Measurements from ENCODE around the gene ZNF444.

DNA sequence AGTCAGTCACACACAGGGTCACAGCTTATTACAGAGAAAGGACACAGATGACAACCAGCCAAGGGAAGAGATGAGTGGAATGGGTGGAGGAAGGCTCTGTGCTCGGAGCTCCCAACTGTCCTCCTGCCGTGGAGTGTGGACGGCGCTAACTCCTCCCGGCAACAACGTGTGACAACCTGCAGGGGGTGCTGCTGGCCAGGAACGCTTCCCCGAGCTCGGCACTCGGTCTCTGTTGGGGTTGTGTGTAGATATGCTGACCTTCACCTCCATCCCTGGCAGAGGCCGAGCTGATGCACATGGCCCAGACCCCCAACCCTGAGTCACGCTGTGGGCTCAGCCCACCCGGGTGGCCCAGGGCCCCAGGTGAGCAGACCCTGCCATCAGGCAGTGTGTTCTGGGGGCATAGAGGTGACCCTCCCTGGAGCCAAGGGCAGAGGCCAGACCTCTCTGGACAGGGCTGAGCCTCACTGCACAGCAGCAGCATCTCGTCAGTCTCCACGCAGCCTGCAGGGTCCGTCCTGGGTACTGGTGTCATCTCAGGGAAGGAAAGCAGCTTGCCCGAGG lies 14.1 kb downstream of the ZNF444 start:
- TF ChIP-seq, protein P1, sequence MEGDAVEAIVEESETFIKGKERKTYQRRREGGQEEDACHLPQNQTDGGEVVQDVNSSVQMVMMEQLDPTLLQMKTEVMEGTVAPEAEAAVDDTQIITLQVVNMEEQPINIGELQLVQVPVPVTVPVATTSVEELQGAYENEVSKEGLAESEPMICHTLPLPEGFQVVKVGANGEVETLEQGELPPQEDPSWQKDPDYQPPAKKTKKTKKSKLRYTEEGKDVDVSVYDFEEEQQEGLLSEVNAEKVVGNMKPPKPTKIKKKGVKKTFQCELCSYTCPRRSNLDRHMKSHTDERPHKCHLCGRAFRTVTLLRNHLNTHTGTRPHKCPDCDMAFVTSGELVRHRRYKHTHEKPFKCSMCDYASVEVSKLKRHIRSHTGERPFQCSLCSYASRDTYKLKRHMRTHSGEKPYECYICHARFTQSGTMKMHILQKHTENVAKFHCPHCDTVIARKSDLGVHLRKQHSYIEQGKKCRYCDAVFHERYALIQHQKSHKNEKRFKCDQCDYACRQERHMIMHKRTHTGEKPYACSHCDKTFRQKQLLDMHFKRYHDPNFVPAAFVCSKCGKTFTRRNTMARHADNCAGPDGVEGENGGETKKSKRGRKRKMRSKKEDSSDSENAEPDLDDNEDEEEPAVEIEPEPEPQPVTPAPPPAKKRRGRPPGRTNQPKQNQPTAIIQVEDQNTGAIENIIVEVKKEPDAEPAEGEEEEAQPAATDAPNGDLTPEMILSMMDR (optimal IDR thresholded peaks at IDR 0.05 in 1 of 3, IDR thresholded peaks at IDR 0.05 in 1 of 3, conservative IDR thresholded peaks at IDR 0.05 in 1 of 3; ENCODE audit: extremely low read depth in 1 of 3, insufficient read depth in 2 of 3, low read length in 3 of 3), result peak; percentile 51 to 76 (median 66)
- TF ChIP-seq EZH2 (IDR thresholded peaks at IDR 0.05; ENCODE audit: low read length), result no peak

Data from keratinocyte (primary cell).